Keratinocyte (primary cell): ENCODE data around the gene HNF4A. TPM values are rescaled to one million over a fixed set of nuclear protein-coding genes. Genes with fewer than 3 reads are reported as not detected.

Experiments used
- DNase-seq: peaks from one replicate; pipeline ENCODE4 v3.0.0-alpha.2; 2011; ENCODE audit warnings: low read depth, missing footprints, low spot score
- FAIRE-seq: peaks from 2 replicates; lab custom pipeline; 2011; peaks lifted over from hg19 to GRCh38; lab: Jason Lieb, UNC
- H2AFZ ChIP-seq: 2 replicates; pipeline ENCODE4 v1.6.0; 2012; ENCODE audit warnings: low read length, control low read depth, inconsistent platforms; ENCODE audit not compliant: control insufficient read depth
- H3K27ac ChIP-seq: 2 replicates; pipeline ENCODE4 v1.5.1; 2011; ENCODE audit warnings: low read length; ENCODE audit not compliant: control insufficient read depth, insufficient read depth
- H3K27me3 ChIP-seq: 3 replicates; pipeline ENCODE4 v1.6.0; 2011; ENCODE audit warnings: low read length; ENCODE audit not compliant: control insufficient read depth, insufficient read depth; ENCODE audit errors: extremely low read depth
- H3K36me3 ChIP-seq, 2 experiments: 2 replicates in 1 of 2; 3 replicates in 1 of 2; pipeline ENCODE4 v1.5.1; 2011; ENCODE audit warnings: low read length in 2 of 2, mild to moderate bottlenecking in 1 of 2; ENCODE audit not compliant: control insufficient read depth in 2 of 2, insufficient read depth in 2 of 2; ENCODE audit errors: extremely low read depth in 1 of 2
- H3K4me1 ChIP-seq: 3 replicates; pipeline ENCODE4 v1.5.1; 2011; ENCODE audit warnings: low read length; ENCODE audit not compliant: control insufficient read depth, insufficient read depth; ENCODE audit errors: extremely low read depth
- H3K4me2 ChIP-seq: 3 replicates; pipeline ENCODE4 v1.6.0; 2011; ENCODE audit warnings: low read depth, low read length; ENCODE audit not compliant: control insufficient read depth, insufficient read depth; ENCODE audit errors: extremely low read depth
- H3K4me3 ChIP-seq, 3 experiments: fragments of 200-600 bp in 1 of 3; sonication (generic) in 1 of 3; 2 replicates in 2 of 3; 3 replicates in 1 of 3; pipeline ENCODE4 v1.5.1; 2011 to 2016; ENCODE audit warnings: low read length in 3 of 3, mild to moderate bottlenecking in 3 of 3, control low read depth in 2 of 3, inconsistent platforms in 1 of 3, low read depth in 1 of 3, mixed read lengths in 1 of 3, mixed run types in 1 of 3, moderate library complexity in 1 of 3; ENCODE audit not compliant: control insufficient read depth in 2 of 3, insufficient read depth in 2 of 3; ENCODE audit errors: extremely low read depth in 1 of 3
- H3K79me2 ChIP-seq: 2 replicates; pipeline ENCODE4 v1.6.0; 2012; ENCODE audit warnings: low read length; ENCODE audit not compliant: control insufficient read depth, insufficient read depth
- H3K9ac ChIP-seq: 3 replicates; pipeline ENCODE4 v1.6.0; 2011; ENCODE audit warnings: low read length; ENCODE audit not compliant: control insufficient read depth, insufficient read depth; ENCODE audit errors: extremely low read depth
- H3K9me1 ChIP-seq: 3 replicates; pipeline ENCODE4 v1.6.0; 2011; ENCODE audit warnings: low read length; ENCODE audit not compliant: control insufficient read depth, insufficient read depth; ENCODE audit errors: extremely low read depth
- H3K9me3 ChIP-seq: 2 replicates; pipeline ENCODE4 v1.5.1; 2012; ENCODE audit warnings: low read depth, low read length; ENCODE audit not compliant: control insufficient read depth
- H4K20me1 ChIP-seq: 3 replicates; pipeline ENCODE4 v1.6.0; 2011; ENCODE audit warnings: low read length; ENCODE audit not compliant: control insufficient read depth, insufficient read depth; ENCODE audit errors: extremely low read depth
- EZH2 ChIP-seq: IDR thresholded peaks from one replicate; pipeline ENCODE4 v1.6.1; 2012; ENCODE audit warnings: inconsistent platforms, mild to moderate bottlenecking, low read length, moderate library complexity
- dilution Hi-C: fragments of 300-500 bp; cut with MboI; formaldehyde crosslinking; loops from one replicate; pipeline ENCODE4 v1.7.0; 2020; ENCODE audit warnings: low sequenced_read_pairs; ENCODE audit not compliant: extremely low pct_ligation_motif_present
- polyA plus RNA-seq, 5 experiments: library from polyadenylated mRNA; depleted of rRNA in 3 of 5; stranded (reverse) in 3 of 5; stranded (forward) in 1 of 5; unstranded in 1 of 5; fragments of >200 nt; gene quantifications; 1 replicate in 1 of 5; 2 replicates in 3 of 5; 3 replicates in 1 of 5; pipeline versions ENCODE4 v1.2.1 to v1.2.3, GENCODE V29; 2011 to 2012; ENCODE audit warnings: missing spikeins in 2 of 5, low read depth in 1 of 5, low replicate concordance in 1 of 5
- TF ChIP-seq, protein P1 (sequence below), 3 experiments: IDR thresholded peaks in 1 of 3; conservative IDR thresholded peaks in 1 of 3; optimal IDR thresholded peaks in 1 of 3; 2 replicates in 2 of 3; 3 replicates in 1 of 3; pipeline versions ENCODE3 to v1.5.1; 2011; ENCODE audit warnings: low read length in 3 of 3, mild to moderate bottlenecking in 3 of 3, moderate library complexity in 2 of 3, control low read depth in 1 of 3, inconsistent platforms in 1 of 3; ENCODE audit not compliant: insufficient read depth in 2 of 3; ENCODE audit errors: extremely low read depth in 1 of 3

The HNF4A gene
- polyA plus RNA-seq, 1 donor (not counting 4 experiments of a cell fraction or from before 2014, with no cell fraction given), result not detected

DNA sequence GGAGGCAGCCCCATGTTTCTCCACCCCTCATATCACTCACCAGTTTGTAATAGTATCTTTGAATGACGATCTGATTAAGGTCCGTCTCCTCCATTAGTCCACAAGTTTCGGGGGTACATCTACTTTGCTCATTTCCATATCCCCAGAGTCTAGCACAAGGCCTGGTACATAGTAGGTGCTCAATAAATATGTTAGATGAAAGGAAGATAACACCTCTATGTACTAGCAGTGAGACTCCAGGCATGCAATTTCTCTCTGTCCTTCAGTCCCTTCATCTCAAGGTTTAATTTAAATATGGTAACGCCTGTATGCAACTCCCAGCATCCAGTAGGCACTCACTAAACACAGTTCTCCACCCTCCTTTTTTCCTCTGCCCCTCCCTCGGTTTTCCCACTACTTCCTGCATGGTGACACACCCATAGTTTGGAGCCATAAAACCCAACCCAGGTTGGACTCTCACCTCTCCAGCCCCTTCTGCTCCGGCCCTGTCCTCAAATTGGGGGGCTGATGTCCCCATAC is 461 bp upstream of the HNF4A start:
- no peak overlapping the region for H3K9ac ChIP-seq
- no peak for FAIRE-seq
- H3K4me2 ChIP-seq, result no peak overlapping the region

DNA sequence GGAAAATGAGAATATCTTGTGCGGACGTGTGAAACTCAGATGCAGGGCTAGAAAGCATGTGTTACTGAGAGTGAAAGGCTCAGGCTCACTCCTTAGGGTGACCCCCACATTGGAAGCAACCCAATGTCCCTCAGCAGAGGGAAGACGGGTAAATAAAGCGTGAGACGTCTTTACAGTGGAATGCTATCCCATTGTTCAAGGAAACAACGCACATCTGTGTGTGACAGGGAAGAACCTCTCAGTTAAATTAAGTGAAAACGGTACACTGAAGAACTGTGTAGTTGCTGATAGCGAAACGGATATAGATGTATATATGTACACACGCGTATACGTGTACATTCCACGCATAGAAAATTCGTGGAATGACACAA is 839 bp downstream of the HNF4A start:
- Histone ChIP-seq H3K9me1 (no peaks in the 10 kb centered on the region), H3K79me2 (no peaks in the 10 kb centered on the region), H2AFZ (no peak overlapping the region), H3K36me3 (no peaks in the 10 kb centered on the region), H3K9ac (no peak overlapping the region), H3K9me3 (no peaks in the 10 kb centered on the region), H3K27me3 (peaks cover 3% of the 10 kb centered on the region), H3K4me2 (no peak overlapping the region), H3K4me1 (no peaks in the 10 kb centered on the region), H3K27ac (no peak overlapping the region), H3K4me3 (no peak overlapping the region), H4K20me1 (no peaks in the 10 kb centered on the region)
- TF ChIP-seq EZH2, result no peak
- TF ChIP-seq, protein P1, sequence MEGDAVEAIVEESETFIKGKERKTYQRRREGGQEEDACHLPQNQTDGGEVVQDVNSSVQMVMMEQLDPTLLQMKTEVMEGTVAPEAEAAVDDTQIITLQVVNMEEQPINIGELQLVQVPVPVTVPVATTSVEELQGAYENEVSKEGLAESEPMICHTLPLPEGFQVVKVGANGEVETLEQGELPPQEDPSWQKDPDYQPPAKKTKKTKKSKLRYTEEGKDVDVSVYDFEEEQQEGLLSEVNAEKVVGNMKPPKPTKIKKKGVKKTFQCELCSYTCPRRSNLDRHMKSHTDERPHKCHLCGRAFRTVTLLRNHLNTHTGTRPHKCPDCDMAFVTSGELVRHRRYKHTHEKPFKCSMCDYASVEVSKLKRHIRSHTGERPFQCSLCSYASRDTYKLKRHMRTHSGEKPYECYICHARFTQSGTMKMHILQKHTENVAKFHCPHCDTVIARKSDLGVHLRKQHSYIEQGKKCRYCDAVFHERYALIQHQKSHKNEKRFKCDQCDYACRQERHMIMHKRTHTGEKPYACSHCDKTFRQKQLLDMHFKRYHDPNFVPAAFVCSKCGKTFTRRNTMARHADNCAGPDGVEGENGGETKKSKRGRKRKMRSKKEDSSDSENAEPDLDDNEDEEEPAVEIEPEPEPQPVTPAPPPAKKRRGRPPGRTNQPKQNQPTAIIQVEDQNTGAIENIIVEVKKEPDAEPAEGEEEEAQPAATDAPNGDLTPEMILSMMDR (optimal IDR thresholded peaks at IDR 0.05 in 1 of 3, IDR thresholded peaks at IDR 0.05 in 1 of 3, conservative IDR thresholded peaks at IDR 0.05 in 1 of 3; ENCODE audit: extremely low read depth in 1 of 3, insufficient read depth in 2 of 3, low read length in 3 of 3), result no peak
- DNase-seq, result no peak
- no peak for FAIRE-seq
- dilution Hi-C loops, result no loop called here

More for the DNA sequence above, 461 bp upstream of the HNF4A start:
- H4K20me1 ChIP-seq, result no peaks in the 10 kb centered on the region
- H3K9me1 ChIP-seq, result no peaks in the 10 kb centered on the region
- no peaks in the 10 kb centered on the region for H3K36me3 ChIP-seq
- no peaks in the 10 kb centered on the region for H3K9me3 ChIP-seq
- H3K4me3 ChIP-seq, result no peak overlapping the region
- DNase-seq, result no peak
- TF ChIP-seq EZH2, result no peak
- TF ChIP-seq, protein P1 (optimal IDR thresholded peaks at IDR 0.05 in 1 of 3, IDR thresholded peaks at IDR 0.05 in 1 of 3, conservative IDR thresholded peaks at IDR 0.05 in 1 of 3; ENCODE audit: extremely low read depth in 1 of 3, insufficient read depth in 2 of 3, low read length in 3 of 3), result no peak
- no peak overlapping the region for H2AFZ ChIP-seq
- no peak overlapping the region for H3K27ac ChIP-seq
- H3K79me2 ChIP-seq, result no peaks in the 10 kb centered on the region
- H3K4me1 ChIP-seq, result no peaks in the 10 kb centered on the region
- H3K27me3 ChIP-seq, result peaks cover 3% of the 10 kb centered on the region
- dilution Hi-C loops, result no loop called here
